HEK293 (cell line): ENCODE results near the gene C1orf210.

Source experiments
- BCL11A ChIP-seq: fragments of 450-650 bp; formaldehyde crosslinking; IDR thresholded peaks from 2 replicates; pipeline ENCODE4 v1.5.1; 2016; ENCODE audit warnings: low read depth, missing biosample characterization, missing genetic modification characterization
- CTCF ChIP-seq: fragments of 450-650 bp; formaldehyde crosslinking; IDR thresholded peaks from 2 replicates; pipeline ENCODE4 v1.5.1; 2016; ENCODE audit warnings: missing biosample characterization, missing genetic modification characterization
- PRDM6 ChIP-seq: fragments of 450-650 bp; formaldehyde crosslinking; IDR thresholded peaks from 2 replicates; pipeline ENCODE4 v1.5.1; 2017; ENCODE audit warnings: missing biosample characterization, missing genetic modification characterization
- REST ChIP-seq: fragments of 450-650 bp; formaldehyde crosslinking; IDR thresholded peaks from 2 replicates; pipeline ENCODE4 v1.5.1; 2016; ENCODE audit warnings: missing biosample characterization, missing genetic modification characterization
- TCF7L2 ChIP-seq: IDR thresholded peaks from 2 replicates; pipeline ENCODE4 v1.6.1; 2011; ENCODE audit warnings: low read depth, mild to moderate bottlenecking, inconsistent platforms, low read length, moderate library complexity, borderline replicate concordance
- YY1 ChIP-seq: fragments of 450-650 bp; formaldehyde crosslinking; IDR thresholded peaks from 2 replicates; pipeline ENCODE4 v1.5.1; 2018; ENCODE audit warnings: missing biosample characterization, missing genetic modification characterization
- ZNF274 ChIP-seq, 2 experiments: fragments of 200-500 bp in 1 of 2; fragments of 450-650 bp in 1 of 2; sonication (Bioruptor generic) in 1 of 2; formaldehyde crosslinking in 1 of 2; IDR thresholded peaks; 2 replicates each; pipeline versions ENCODE4 v1.5.1 to v1.6.1; 2014 to 2016; ENCODE audit warnings: borderline replicate concordance in 1 of 2, inconsistent platforms in 1 of 2, low read length in 1 of 2, missing biosample characterization in 1 of 2, missing genetic modification characterization in 1 of 2
- TF ChIP-seq, protein P1 (sequence below): fragments of 450-650 bp; IDR thresholded peaks from 2 replicates; pipeline ENCODE4 v1.5.1; 2018; ENCODE audit warnings: missing biosample characterization, missing genetic modification characterization

DNA sequence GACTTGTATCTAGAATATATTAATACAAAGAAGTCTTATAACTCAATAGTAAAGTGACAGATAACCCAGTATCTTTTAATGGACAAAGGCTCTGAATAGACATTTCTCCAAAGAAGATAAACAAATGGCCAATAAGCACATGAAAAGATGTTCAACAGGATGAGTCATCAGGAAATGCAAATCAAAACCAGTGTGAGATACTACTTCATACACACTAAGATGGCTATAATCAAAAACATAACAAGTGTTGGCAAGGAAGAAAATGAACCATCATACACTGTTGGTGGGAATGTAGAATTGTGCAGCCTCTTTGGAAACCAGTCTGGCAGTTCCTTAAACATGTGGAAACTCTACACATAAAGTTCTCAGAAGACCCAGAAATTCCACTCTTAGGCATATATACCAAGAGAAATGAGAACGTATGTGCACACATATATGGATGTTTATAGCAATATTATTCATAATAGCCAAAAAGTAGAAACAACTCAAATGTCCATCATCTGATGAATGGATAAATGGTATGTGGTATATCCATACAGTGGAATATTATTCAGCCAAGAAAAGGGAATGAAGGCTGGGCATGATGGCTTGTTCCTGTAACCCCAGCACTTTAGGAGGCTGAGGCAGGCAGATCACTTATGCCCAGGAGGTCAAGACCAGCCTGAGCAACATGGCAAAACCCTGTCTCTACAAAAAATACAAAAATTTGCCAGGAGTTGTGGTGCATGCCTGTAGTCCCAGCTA lies 42.3 kb upstream of the C1orf210 start:
- TF ChIP-seq YY1 (tag by site-specific recombination): no peak
- no peak for TF ChIP-seq BCL11A (tag by site-specific recombination)
- TF ChIP-seq PRDM6 (tag by site-specific recombination): no peak
- TF ChIP-seq CTCF: no peak
- TF ChIP-seq, protein P1, sequence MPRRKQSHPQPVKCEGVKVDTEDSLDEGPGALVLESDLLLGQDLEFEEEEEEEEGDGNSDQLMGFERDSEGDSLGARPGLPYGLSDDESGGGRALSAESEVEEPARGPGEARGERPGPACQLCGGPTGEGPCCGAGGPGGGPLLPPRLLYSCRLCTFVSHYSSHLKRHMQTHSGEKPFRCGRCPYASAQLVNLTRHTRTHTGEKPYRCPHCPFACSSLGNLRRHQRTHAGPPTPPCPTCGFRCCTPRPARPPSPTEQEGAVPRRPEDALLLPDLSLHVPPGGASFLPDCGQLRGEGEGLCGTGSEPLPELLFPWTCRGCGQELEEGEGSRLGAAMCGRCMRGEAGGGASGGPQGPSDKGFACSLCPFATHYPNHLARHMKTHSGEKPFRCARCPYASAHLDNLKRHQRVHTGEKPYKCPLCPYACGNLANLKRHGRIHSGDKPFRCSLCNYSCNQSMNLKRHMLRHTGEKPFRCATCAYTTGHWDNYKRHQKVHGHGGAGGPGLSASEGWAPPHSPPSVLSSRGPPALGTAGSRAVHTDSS: no peak
- no peak for TF ChIP-seq REST
- no peak for TF ChIP-seq ZNF274 (IDR thresholded peaks at IDR 0.05; ENCODE audit: low read length)
- no peak for TF ChIP-seq ZNF274 (tag by site-specific recombination; IDR thresholded peaks at IDR 0.05; ENCODE audit: borderline replicate concordance)
- TF ChIP-seq TCF7L2: no peak
